ENCODE data around the gene CCNB2. TPM values are rescaled to one million over a fixed set of nuclear protein-coding genes. Genes with fewer than 3 reads are reported as not detected.

CCNB2 gene
- polyA plus RNA-seq, 1 donor from 2014 or later, result 0.79 TPM

GRCh38 chr15:59166601-59167265 is 61.8 kb downstream of the CCNB2 start:
- H3K9me3 Mint-ChIP-seq, result no peaks in the 10 kb centered on the region
- no peak overlapping the region for H3K4me3 Mint-ChIP-seq
- no peak overlapping the region for H3K27ac Mint-ChIP-seq
- H3K27me3 Mint-ChIP-seq, result no peaks in the 10 kb centered on the region
- H3K36me3 Mint-ChIP-seq, result peaks cover 2% of the 10 kb centered on the region
- H3K4me1 Mint-ChIP-seq, result peaks cover 0 to 4% (median 0%) of the 10 kb centered on the region in 3 donors

GRCh38 chr15:59168536-59168935 is 63.6 kb downstream of the CCNB2 start:
- Mint-ChIP-seq H3K27ac (no peak overlapping the region), H3K36me3 (peaks cover 2% of the 10 kb centered on the region), H3K4me3 (no peak overlapping the region), H3K9me3 (no peaks in the 10 kb centered on the region), H3K4me1 (peaks cover 0 to 4% (median 0%) of the 10 kb centered on the region in 3 donors), H3K27me3 (no peaks in the 10 kb centered on the region)

- Mint-ChIP-seq H3K4me3 (no peak overlapping the region), H3K36me3 (peaks cover 4% of the 10 kb centered on the region), H3K4me1 (peaks cover 0 to 2% (median 0%) of the 10 kb centered on the region in 3 donors), H3K27ac (no peak overlapping the region), H3K9me3 (no peaks in the 10 kb centered on the region), H3K27me3 (no peaks in the 10 kb centered on the region)
Observed at GRCh38 chr15:59169251-59169708, 64.3 kb downstream of the CCNB2 start.

- peaks cover 0 to 5% (median 1%) of the 10 kb centered on the region in 3 donors for H3K4me1 Mint-ChIP-seq
- H3K4me3 Mint-ChIP-seq, result no peak overlapping the region
- H3K27ac Mint-ChIP-seq, result no peak overlapping the region
- no peaks in the 10 kb centered on the region for H3K27me3 Mint-ChIP-seq
- peaks cover 4% of the 10 kb centered on the region for H3K36me3 Mint-ChIP-seq
- no peaks in the 10 kb centered on the region for H3K9me3 Mint-ChIP-seq
Observed at GRCh38 chr15:59170295-59171066, 65.5 kb downstream of the CCNB2 start.

DNA sequence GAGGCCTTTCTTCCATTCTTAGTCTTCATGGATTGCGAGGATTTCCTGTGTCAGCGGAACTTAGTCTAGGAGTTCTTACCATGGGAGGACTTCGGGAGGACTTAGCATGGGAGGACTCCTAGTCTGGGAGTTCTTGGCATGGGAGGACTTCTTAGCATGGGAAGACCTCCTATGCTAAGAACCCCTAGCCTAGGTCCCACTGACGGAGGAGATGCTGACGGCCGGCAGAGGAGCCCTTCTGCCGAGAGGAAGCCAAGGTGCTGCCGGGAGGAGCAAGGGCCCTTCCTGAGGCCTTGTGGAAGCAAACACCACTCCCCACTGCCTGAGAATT is 66.1 kb downstream of the CCNB2 start:
- Mint-ChIP-seq H3K9me3 (no peaks in the 10 kb centered on the region), H3K4me1 (peaks cover 0 to 5% (median 1%) of the 10 kb centered on the region in 3 donors), H3K36me3 (peaks cover 4% of the 10 kb centered on the region), H3K4me3 (no peak overlapping the region), H3K27ac (no peak overlapping the region), H3K27me3 (no peaks in the 10 kb centered on the region)

- peaks cover 2% of the 10 kb centered on the region for H3K36me3 Mint-ChIP-seq
Observed at GRCh38 chr15:59172289-59172901, 67.4 kb downstream of the CCNB2 start.

DNA sequence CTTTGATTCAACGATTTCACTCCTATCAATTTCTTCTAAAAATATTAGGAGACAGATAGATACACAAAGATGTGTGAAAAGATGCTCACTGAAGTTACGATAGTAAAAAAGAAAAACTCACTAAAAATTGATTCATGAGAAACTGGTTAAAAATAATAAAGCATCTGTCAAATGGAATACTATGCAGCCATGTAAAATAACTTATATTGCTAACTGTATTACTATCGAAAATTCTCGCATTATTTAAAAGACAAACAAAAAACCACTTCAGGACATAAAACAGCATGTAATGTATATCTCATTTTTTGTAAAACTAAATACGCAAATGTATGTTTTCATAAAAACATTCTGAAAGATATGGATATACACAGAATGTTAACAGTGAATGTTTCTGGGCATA is 68.2 kb downstream of the CCNB2 start:
- H3K27ac Mint-ChIP-seq, result no peak overlapping the region
- peaks cover 0 to 5% (median 3%) of the 10 kb centered on the region in 3 donors for H3K4me1 Mint-ChIP-seq
- no peaks in the 10 kb centered on the region for H3K27me3 Mint-ChIP-seq
- H3K9me3 Mint-ChIP-seq, result no peaks in the 10 kb centered on the region
- H3K4me3 Mint-ChIP-seq, result no peak overlapping the region
- peaks cover 5% of the 10 kb centered on the region for H3K36me3 Mint-ChIP-seq

More at GRCh38 chr15:59172289-59172901, 67.4 kb downstream of the CCNB2 start:
- no peaks in the 10 kb centered on the region for H3K27me3 Mint-ChIP-seq
- no peak overlapping the region for H3K27ac Mint-ChIP-seq
- no peak overlapping the region for H3K4me3 Mint-ChIP-seq
- H3K4me1 Mint-ChIP-seq, result peaks cover 0 to 5% (median 3%) of the 10 kb centered on the region in 3 donors
- H3K9me3 Mint-ChIP-seq, result no peaks in the 10 kb centered on the region

GRCh38 chr15:59174151-59174834 is 69.3 kb downstream of the CCNB2 start:
- no peak overlapping the region for H3K4me3 Mint-ChIP-seq
- H3K36me3 Mint-ChIP-seq, result peaks cover 5% of the 10 kb centered on the region
- H3K27ac Mint-ChIP-seq, result no peak overlapping the region
- H3K27me3 Mint-ChIP-seq, result no peaks in the 10 kb centered on the region
- H3K9me3 Mint-ChIP-seq, result no peaks in the 10 kb centered on the region
- peaks cover 0 to 5% (median 3%) of the 10 kb centered on the region in 3 donors for H3K4me1 Mint-ChIP-seq

Other genes starting within 250 kb of the CCNB2 start
- 104 TPM for gene SLTM, start 171.5 kb upstream of the CCNB2 start, polyA plus RNA-seq
- gene RNF111, start 117.5 kb upstream of the CCNB2 start, polyA plus RNA-seq, result 25.3 TPM
- gene LDHAL6B, start 101.7 kb downstream of the CCNB2 start, polyA plus RNA-seq, result not detected